G401.6 (cell line): Measurements from ENCODE around the gene ZDHHC14.
A peak's percentile ranks its signal among the peaks of the same experiment; 100 is the strongest.

Experiments
- FAIRE-seq: peaks from 2 replicates; lab custom pipeline; 2012; peaks lifted over from hg19 to GRCh38; lab: Jason Lieb, UNC

ZDHHC14 gene

GRCh38 chr6:157648561-157648960 lies 267.6 kb downstream of the ZDHHC14 start:
- FAIRE-seq, result no peak

- no peak for FAIRE-seq
Measured at GRCh38 chr6:157649311-157650260, 268.6 kb downstream of the ZDHHC14 start.

GRCh38 chr6:157650261-157650640 lies 269.3 kb downstream of the ZDHHC14 start:
- no peak for FAIRE-seq

- FAIRE-seq, result no peak
Measured at GRCh38 chr6:157650801-157651200, 269.8 kb downstream of the ZDHHC14 start.

- FAIRE-seq, result no peak
Measured at GRCh38 chr6:157651731-157652490, 270.9 kb downstream of the ZDHHC14 start.

GRCh38 chr6:157652601-157653363 lies 271.8 kb downstream of the ZDHHC14 start:
- no peak for FAIRE-seq

GRCh38 chr6:157653521-157653920 lies 272.5 kb downstream of the ZDHHC14 start:
- FAIRE-seq, result no peak

GRCh38 chr6:157655139-157655538 lies 274.1 kb downstream of the ZDHHC14 start:
- no peak for FAIRE-seq

GRCh38 chr6:157656437-157656997 lies 275.5 kb downstream of the ZDHHC14 start:
- FAIRE-seq, result no peak

- no peak for FAIRE-seq
Measured at GRCh38 chr6:157657754-157658153, 276.8 kb downstream of the ZDHHC14 start.

GRCh38 chr6:157658301-157658700 lies 277.3 kb downstream of the ZDHHC14 start:
- no peak for FAIRE-seq

- no peak for FAIRE-seq
Measured at GRCh38 chr6:157659536-157660271, 278.7 kb downstream of the ZDHHC14 start.

- FAIRE-seq, result no peak
Measured at GRCh38 chr6:157660414-157660813, 279.4 kb downstream of the ZDHHC14 start.

- no peak for FAIRE-seq
Measured at GRCh38 chr6:157661652-157662051, 280.7 kb downstream of the ZDHHC14 start.

- FAIRE-seq, result no peak
Measured at GRCh38 chr6:157663261-157663660, 282.3 kb downstream of the ZDHHC14 start.

GRCh38 chr6:157665180-157665579 lies 284.2 kb downstream of the ZDHHC14 start:
- FAIRE-seq, result no peak

- FAIRE-seq, result no peak
Measured at GRCh38 chr6:157666729-157667128, 285.7 kb downstream of the ZDHHC14 start.

- peak; percentile 94 for FAIRE-seq
Measured at GRCh38 chr6:157667211-157668008, 286.4 kb downstream of the ZDHHC14 start.

- no peak for FAIRE-seq
Measured at GRCh38 chr6:157668009-157668401, 287.0 kb downstream of the ZDHHC14 start.

GRCh38 chr6:157668713-157669112 lies 287.7 kb downstream of the ZDHHC14 start:
- FAIRE-seq, result no peak

- FAIRE-seq, result no peak
Measured at GRCh38 chr6:157669323-157669722, 288.3 kb downstream of the ZDHHC14 start.
